PFSK-1 (cell line): ENCODE measurements around the gene SKI.

Experiments
- FOXP2 ChIP-seq: optimal IDR thresholded peaks from 2 replicates; pipeline ENCODE3; 2011; ENCODE audit warnings: borderline replicate concordance, control low read depth, inconsistent platforms; ENCODE audit not compliant: insufficient read depth; ENCODE audit errors: extremely low read length, extremely low read depth
- POLR2AphosphoS5 ChIP-seq: IDR thresholded peaks from 2 replicates; pipeline ENCODE4 v1.6.1; 2012; ENCODE audit warnings: low read depth, mild to moderate bottlenecking, control low read depth, low read length, moderate library complexity
- SIN3A ChIP-seq: IDR thresholded peaks from 2 replicates; pipeline ENCODE4 v1.6.1; 2012; ENCODE audit warnings: mild to moderate bottlenecking, low read length, moderate library complexity, borderline replicate concordance; ENCODE audit not compliant: insufficient read depth
- TAF1 ChIP-seq: IDR thresholded peaks from 2 replicates; pipeline ENCODE4 v1.6.1; 2012; ENCODE audit warnings: low read length, control low read depth, borderline replicate concordance; ENCODE audit not compliant: insufficient read depth
- TF ChIP-seq, protein P1 (sequence below), 2 experiments: IDR thresholded peaks; 2 replicates each; pipeline versions ENCODE4 v1.6.1 to v1.8.0; 2011 to 2012; ENCODE audit warnings: low read depth in 2 of 2, low read length in 2 of 2, control low read depth in 1 of 2, inconsistent platforms in 1 of 2, mild to moderate bottlenecking in 1 of 2, moderate library complexity in 1 of 2; ENCODE audit not compliant: insufficient read depth in 1 of 2

The SKI gene

DNA sequence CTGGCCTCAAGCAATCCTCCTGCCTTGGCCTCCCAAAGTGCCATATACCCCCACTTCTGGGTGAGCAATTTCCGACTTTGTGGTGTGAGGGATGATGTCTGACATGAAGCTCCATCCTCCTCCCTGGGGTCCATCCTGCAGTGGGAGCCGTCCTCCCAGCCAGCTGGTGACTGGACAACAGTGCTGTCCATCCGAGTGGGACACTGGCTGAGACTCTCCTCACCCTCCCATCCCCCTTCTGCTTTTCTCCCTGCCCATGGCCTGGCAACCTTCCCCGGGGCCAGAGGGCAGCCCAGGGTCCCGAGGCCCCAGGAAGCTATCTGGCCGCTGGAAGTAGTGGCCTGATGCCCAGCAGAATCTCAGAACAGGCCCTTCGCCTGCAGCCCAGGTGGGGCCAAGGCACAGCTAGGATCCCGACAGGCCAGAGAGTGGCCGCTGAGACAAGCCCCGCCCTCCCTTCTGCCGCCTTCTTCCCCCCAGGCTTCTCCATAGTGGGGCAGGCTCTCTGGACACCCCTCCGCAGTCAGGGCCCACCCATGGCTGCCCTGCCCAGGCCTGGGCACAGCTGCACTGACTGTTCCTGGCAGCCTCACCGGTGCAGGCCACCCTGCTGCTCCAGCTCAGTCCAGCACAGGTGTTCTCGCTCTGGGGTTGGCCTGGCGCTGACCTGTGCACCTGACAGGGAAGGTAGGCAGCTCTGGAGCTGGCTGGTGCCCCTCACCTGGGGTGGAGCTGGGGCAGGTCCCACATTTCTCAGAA lies 25.1 kb upstream of the SKI start:
- TF ChIP-seq FOXP2 (no peak), TAF1 (no peak), POLR2AphosphoS5 (no peak), SIN3A (no peak)
- TF ChIP-seq, protein P1, sequence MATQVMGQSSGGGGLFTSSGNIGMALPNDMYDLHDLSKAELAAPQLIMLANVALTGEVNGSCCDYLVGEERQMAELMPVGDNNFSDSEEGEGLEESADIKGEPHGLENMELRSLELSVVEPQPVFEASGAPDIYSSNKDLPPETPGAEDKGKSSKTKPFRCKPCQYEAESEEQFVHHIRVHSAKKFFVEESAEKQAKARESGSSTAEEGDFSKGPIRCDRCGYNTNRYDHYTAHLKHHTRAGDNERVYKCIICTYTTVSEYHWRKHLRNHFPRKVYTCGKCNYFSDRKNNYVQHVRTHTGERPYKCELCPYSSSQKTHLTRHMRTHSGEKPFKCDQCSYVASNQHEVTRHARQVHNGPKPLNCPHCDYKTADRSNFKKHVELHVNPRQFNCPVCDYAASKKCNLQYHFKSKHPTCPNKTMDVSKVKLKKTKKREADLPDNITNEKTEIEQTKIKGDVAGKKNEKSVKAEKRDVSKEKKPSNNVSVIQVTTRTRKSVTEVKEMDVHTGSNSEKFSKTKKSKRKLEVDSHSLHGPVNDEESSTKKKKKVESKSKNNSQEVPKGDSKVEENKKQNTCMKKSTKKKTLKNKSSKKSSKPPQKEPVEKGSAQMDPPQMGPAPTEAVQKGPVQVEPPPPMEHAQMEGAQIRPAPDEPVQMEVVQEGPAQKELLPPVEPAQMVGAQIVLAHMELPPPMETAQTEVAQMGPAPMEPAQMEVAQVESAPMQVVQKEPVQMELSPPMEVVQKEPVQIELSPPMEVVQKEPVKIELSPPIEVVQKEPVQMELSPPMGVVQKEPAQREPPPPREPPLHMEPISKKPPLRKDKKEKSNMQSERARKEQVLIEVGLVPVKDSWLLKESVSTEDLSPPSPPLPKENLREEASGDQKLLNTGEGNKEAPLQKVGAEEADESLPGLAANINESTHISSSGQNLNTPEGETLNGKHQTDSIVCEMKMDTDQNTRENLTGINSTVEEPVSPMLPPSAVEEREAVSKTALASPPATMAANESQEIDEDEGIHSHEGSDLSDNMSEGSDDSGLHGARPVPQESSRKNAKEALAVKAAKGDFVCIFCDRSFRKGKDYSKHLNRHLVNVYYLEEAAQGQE (IDR thresholded peaks at IDR 0.05; ENCODE audit: insufficient read depth in 1 of 2, low read depth in 2 of 2, low read length in 2 of 2) = no peak

DNA sequence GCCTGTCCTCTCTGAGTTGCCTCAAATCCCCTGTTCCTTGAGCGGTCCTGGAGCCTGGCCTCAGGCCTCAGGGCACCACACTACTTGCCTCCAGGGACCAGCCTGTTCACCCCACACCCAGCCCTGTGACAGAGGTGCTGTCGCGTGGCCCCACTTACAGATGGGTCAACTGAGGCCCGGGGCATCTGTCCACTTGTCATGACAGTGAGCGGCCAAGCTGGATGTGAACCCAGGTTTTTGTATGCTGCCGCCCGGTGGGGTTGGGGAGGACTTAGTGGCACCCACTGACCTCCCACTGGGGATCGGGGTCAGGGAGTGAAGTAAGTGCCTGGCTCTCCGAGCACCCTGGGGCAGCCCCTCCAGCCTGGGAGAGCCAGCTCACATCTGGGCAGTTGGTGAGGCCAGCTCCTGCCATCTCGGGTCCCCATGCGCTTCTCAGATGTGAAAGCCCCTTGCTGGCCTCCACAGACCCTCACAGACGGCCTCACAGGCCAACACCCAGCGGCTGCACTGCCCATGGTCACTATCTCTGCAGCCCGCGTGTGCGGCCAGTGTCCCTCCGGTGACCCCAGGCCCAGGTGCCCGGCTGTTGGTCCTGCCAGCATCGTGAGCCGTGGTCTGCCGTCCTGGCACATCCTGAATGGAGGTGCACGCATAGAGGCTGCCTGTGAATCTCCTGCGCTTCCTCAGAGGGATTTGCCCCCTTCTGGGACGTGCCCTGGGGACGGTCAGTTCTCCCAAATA lies 24.3 kb upstream of the SKI start:
- TF ChIP-seq POLR2AphosphoS5 = no peak
- no peak for TF ChIP-seq TAF1
- TF ChIP-seq, protein P1 (IDR thresholded peaks at IDR 0.05; ENCODE audit: insufficient read depth in 1 of 2, low read depth in 2 of 2, low read length in 2 of 2) = no peak

DNA sequence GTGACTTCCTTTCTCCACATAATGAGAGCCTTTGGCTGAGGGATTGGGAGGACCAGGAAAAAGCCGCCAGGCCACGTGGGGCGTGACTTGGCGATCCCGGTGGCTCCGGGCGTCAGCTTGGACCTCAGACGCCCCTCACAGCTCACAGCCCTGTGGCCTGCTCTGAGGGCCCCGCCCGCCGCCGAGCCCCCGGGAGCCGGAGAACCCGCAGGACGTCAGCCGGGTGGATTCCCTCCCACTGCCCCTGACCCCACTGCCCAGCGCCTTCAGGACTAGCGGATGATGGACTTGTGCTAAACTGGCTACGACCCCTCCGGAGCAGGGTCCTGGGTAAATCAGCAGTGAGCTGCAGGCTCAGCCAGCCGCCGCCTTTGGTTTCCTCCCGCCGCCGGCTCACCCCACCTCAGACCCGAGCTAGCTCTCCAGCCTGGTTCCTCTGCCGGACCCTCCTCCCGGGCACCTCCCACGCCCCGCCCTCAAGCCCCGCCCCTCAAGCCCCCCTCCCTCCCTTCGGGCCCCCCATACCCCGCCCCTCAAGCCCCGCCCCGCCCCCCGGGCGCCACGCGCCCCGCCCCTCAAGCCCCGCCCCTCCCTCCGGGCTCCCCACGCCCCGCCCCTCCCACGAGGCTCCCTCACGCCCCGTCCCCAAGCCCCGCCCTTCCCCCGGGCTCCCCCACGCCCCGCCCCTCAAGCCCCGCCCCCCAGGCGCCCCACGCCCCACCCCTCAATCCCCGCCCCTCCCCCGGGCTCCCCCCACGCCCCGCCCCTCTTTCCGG lies 23.5 kb upstream of the SKI start:
- TF ChIP-seq, protein P1 (IDR thresholded peaks at IDR 0.05; ENCODE audit: insufficient read depth in 1 of 2, low read depth in 2 of 2, low read length in 2 of 2) = no peak
- peak; percentile 36; the same call in 1 of the 2 replicates for TF ChIP-seq POLR2AphosphoS5

DNA sequence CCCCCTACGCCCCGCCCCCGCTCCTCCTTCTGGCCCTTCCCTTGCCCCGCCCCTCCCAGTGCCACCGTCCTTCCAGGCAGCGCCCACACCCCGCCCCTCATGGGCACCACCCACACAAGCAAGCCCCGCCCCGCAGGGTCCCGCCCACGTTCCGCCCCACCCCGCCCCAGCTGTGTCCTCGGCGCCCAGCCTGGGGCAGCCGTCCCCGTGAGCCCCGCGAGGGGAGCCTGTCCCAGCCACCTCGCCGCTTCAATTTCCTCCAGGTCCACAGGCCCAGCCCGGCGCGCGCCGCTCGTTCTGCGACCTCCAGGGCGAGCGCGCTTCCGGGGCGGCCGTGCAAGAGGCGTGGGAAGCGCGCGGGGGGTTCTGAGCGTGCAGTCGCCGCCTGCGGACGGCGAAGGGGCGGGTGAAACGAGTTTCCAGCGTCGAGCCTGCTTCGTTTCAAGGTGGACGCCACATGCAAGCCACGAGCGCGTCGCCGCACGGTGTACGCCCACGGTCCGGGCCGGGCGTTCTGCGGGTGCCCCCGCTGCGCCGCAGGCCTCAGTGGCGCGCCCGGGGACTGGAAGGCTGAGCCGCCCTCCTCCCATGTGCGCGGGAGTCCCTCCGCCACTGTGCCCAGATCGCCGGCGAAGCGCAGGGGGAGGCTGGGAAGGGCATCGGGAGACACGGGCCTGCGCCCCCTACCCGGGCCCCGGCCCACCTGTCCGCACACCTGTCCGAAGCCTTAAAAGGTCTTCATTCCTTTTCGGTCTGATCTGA lies 22.7 kb upstream of the SKI start:
- TF ChIP-seq TAF1 (no peak), SIN3A (no peak), FOXP2 (no peak), POLR2AphosphoS5 (no peak)
- TF ChIP-seq, protein P1 (IDR thresholded peaks at IDR 0.05; ENCODE audit: insufficient read depth in 1 of 2, low read depth in 2 of 2, low read length in 2 of 2) = no peak
